ENCODE measurements around the gene TMPO. TPM values are rescaled to one million over a fixed set of nuclear protein-coding genes. Genes with fewer than 3 reads are reported as not detected.
A peak's percentile ranks its signal among the peaks of the same experiment; 100 is the strongest.

Gene TMPO
- total and polyA plus RNA-seq, 2 of the 4 experiments (the other 2 are of a cell fraction) = 30.0 to 62.0 TPM

GRCh38 chr12:98593351-98594049 is 78.1 kb downstream of the TMPO start, which contains the start of gene SLC25A3:
Gene SLC25A3, plus strand, starts transcription at chr12:98593686. Its CDS starts 293 bp downstream, at chr12:98593979.
- Histone ChIP-seq H3K14ac (replicated peaks; ENCODE audit: low read depth, low read length) (peak within 1 kb of the TSS; percentile 99), H3K27me3 (ENCODE audit: control insufficient read depth, insufficient read depth, low read length) (no peaks in the 10 kb centered on the region), H3K18ac (ENCODE audit: low read depth, low read length) (peak within 1 kb of the TSS; percentile 68), H4K91ac (ENCODE audit: insufficient read depth, low read depth, low read length) (peak within 1 kb of the TSS; percentile 70), H3K9ac (ENCODE audit: low read depth, low read length) (peak within 1 kb of the TSS; percentile 100), H3K56ac (ENCODE audit: extremely low read depth, insufficient read depth, low read length) (peak within 1 kb of the TSS; percentile 94), H3K4me1 (ENCODE audit: control insufficient read depth, insufficient read depth, low read length) (peaks cover 5% of the 10 kb centered on the region), H3K4me2 (ENCODE audit: low read depth, low read length) (peak within 1 kb of the TSS; percentile 98), H3K79me1 (ENCODE audit: low read depth in 1 of 2, low read length in 2 of 2) (peaks cover 0 to 24% of the 10 kb centered on the region in 2 experiments; a peak in 2 of 4 replicates), H2AK5ac (ENCODE audit: low read depth, low read length) (peak within 1 kb of the TSS; percentile 90), H3K4ac (ENCODE audit: low read depth, low read length) (peak within 1 kb of the TSS; percentile 91), H3K9me1 (ENCODE audit: insufficient read depth, low read length) (peaks cover 8% of the 10 kb centered on the region), H3K36me3 (ENCODE audit: control insufficient read depth, insufficient read depth, low read length) (peaks cover 19% of the 10 kb centered on the region), H2BK20ac (ENCODE audit: low read depth, low read length) (no peak within 1 kb of the TSS; the same call in 1 of the 2 replicates), H3K9me3 (ENCODE audit: control insufficient read depth, insufficient read depth, low read length) (no peaks in the 10 kb centered on the region), H2AK9ac (replicated peaks; ENCODE audit: low read depth, low read length, poor library complexity) (peak within 1 kb of the TSS; percentile 98), H3K27ac (ENCODE audit: insufficient read depth, low read length) (peak within 1 kb of the TSS; percentile 95), H2BK5ac (ENCODE audit: low read depth, low read length, poor library complexity, severe bottlenecking) (peak within 1 kb of the TSS; percentile 86), H2AFZ (replicated peaks; ENCODE audit: low read length, poor library complexity) (peak within 1 kb of the TSS; percentile 89), H3K4me3 (ENCODE audit: insufficient read depth, low read depth, low read length) (peak within 1 kb of the TSS; percentile 96), H4K8ac (ENCODE audit: low read depth in 2 of 2, low read length in 2 of 2) (peak within 1 kb of the TSS; percentile 88 to 98), H3K23ac (ENCODE audit: low read depth, low read length) (peak within 1 kb of the TSS; percentile 98), H2BK15ac (ENCODE audit: low read depth, low read length) (0 out of 3 replicates have a peak within 1 kb of the TSS, but pooled peaks have one; percentile 2), H4K20me1 (ENCODE audit: insufficient read depth, low read length) (peaks cover 44% of the 10 kb centered on the region), H4K5ac (ENCODE audit: low read depth, low read length) (peak within 1 kb of the TSS; percentile 91), H2BK120ac (ENCODE audit: low read depth, low read length) (0 out of 2 replicates have a peak within 1 kb of the TSS, but pooled peaks have one; percentile 59)
- ChIA-PET POLR2A (ENCODE audit: unreplicated experiment) (interaction anchor here (0.5 to 0.8 kb wide), 7 partner anchors 12 to 155 kb away, joined by 3 to 5 read pairs (median 3); no protein-coding TSS in a partner anchor), CTCF (interaction anchor here (0.9 to 4.0 kb wide), 2 partner anchors 13 to 27 kb away, joined by 4 to 14 read pairs; no protein-coding TSS in a partner anchor)
- dilution Hi-C loops (cut with HindIII; ENCODE audit: low sequenced_read_pairs, unreplicated experiment) = no loop called here
- intact Hi-C loops (cut with micrococcal nuclease) = loop anchor here (1.0 to 5.0 kb wide), 5 partner anchors 27 to 91 kb away; partner anchors contain the start of genes APAF1 and TMPO
- in situ Hi-C loops (cut with MboI; ENCODE audit: low sequenced_read_pairs) = no loop called here
- BruUV-seq (replicated peaks) = no TSS peak
- ATAC-seq (ENCODE audit: low read depth) = peak; percentile 96
- peak; percentile 98 for DNase-seq
- 0% methylated on average over 32 of the region's 67 CpGs; no CpG with 5 or more reads in 1 of the 2 experiments for WGBS, 2 experiments (ENCODE audit: extremely low coverage in 2 of 2, insufficient read length in 1 of 2)
- no peak for TF ChIP-seq SMC3 (IDR thresholded peaks at IDR 0.05; ENCODE audit: low read depth, low read length)
- TF ChIP-seq, protein P1, sequence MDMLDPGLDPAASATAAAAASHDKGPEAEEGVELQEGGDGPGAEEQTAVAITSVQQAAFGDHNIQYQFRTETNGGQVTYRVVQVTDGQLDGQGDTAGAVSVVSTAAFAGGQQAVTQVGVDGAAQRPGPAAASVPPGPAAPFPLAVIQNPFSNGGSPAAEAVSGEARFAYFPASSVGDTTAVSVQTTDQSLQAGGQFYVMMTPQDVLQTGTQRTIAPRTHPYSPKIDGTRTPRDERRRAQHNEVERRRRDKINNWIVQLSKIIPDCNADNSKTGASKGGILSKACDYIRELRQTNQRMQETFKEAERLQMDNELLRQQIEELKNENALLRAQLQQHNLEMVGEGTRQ (IDR thresholded peaks at IDR 0.05; ENCODE audit: low read depth, low read length) = 0 out of 2 replicates have a peak, but pooled peaks have one; percentile 37
- no peak for TF ChIP-seq MAFK (IDR thresholded peaks at IDR 0.05; ENCODE audit: low read depth, low read length)
- peak; percentile 50; the same call in 1 of the 2 replicates for TF ChIP-seq BHLHE40 (IDR thresholded peaks at IDR 0.05; ENCODE audit: low read depth, low read length)
- no peak for TF ChIP-seq NFE2L2 (IDR thresholded peaks at IDR 0.05; ENCODE audit: low read depth, low read length)
- TF ChIP-seq RAD21 (IDR thresholded peaks at IDR 0.05; ENCODE audit: low read length) = no peak
- TF ChIP-seq, protein P2, sequence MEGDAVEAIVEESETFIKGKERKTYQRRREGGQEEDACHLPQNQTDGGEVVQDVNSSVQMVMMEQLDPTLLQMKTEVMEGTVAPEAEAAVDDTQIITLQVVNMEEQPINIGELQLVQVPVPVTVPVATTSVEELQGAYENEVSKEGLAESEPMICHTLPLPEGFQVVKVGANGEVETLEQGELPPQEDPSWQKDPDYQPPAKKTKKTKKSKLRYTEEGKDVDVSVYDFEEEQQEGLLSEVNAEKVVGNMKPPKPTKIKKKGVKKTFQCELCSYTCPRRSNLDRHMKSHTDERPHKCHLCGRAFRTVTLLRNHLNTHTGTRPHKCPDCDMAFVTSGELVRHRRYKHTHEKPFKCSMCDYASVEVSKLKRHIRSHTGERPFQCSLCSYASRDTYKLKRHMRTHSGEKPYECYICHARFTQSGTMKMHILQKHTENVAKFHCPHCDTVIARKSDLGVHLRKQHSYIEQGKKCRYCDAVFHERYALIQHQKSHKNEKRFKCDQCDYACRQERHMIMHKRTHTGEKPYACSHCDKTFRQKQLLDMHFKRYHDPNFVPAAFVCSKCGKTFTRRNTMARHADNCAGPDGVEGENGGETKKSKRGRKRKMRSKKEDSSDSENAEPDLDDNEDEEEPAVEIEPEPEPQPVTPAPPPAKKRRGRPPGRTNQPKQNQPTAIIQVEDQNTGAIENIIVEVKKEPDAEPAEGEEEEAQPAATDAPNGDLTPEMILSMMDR (conservative IDR thresholded peaks at IDR 0.05; ENCODE audit: low read depth, low read length) = no peak
- no peak for TF ChIP-seq ELK1 (IDR thresholded peaks at IDR 0.05; ENCODE audit: borderline replicate concordance, low read depth, low read length)
- TF ChIP-seq FOS (IDR thresholded peaks at IDR 0.05; ENCODE audit: low read depth, low read length) = 0 out of 2 replicates have a peak, but pooled peaks have one; percentile 12
- no peak for TF ChIP-seq RFX5 (IDR thresholded peaks at IDR 0.05; ENCODE audit: low read depth, low read length)
- peak; percentile 49; the same call in 1 of the 2 replicates for TF ChIP-seq MXI1 (IDR thresholded peaks at IDR 0.05; ENCODE audit: borderline replicate concordance, low read depth, low read length)
- TF ChIP-seq POLR2A (IDR thresholded peaks at IDR 0.05; ENCODE audit: low read depth, low read length) = peak; percentile 99
- TF ChIP-seq MAZ (IDR thresholded peaks at IDR 0.05; ENCODE audit: borderline replicate concordance, low read depth, low read length) = peak; percentile 48; the same call in 1 of the 2 replicates
